GM19468 (cell line): Measurements from ENCODE around the gene KCNK1.

Experiments used
- ATAC-seq: cut with Tn5 transposase; IDR thresholded peaks from one replicate; pipeline ENCODE4 v1.9.1; 2021; ENCODE audit warnings: mild to moderate bottlenecking, moderate library complexity, moderate number of reproducible peaks; ENCODE audit not compliant: unreplicated experiment; ENCODE audit errors: extremely low read depth

KCNK1 gene

GRCh38 chr1:233613252-233614172 lies at the start of gene KCNK1:
KCNK1 (plus strand) TSS chr1:233614106; CDS start chr1:233614172, 66 bp downstream.
- ATAC-seq = no peak

GRCh38 chr1:233565313-233565712 lies 48.6 kb upstream of the KCNK1 start:
- no peak for ATAC-seq

- no peak for ATAC-seq
Observed at GRCh38 chr1:233566886-233567285, 47.0 kb upstream of the KCNK1 start.

GRCh38 chr1:233569636-233570035 lies 44.3 kb upstream of the KCNK1 start:
- no peak for ATAC-seq

- no peak for ATAC-seq
Observed at GRCh38 chr1:233570216-233570615, 43.7 kb upstream of the KCNK1 start.

GRCh38 chr1:233570706-233571105 lies 43.2 kb upstream of the KCNK1 start:
- ATAC-seq = no peak

GRCh38 chr1:233572896-233573295 lies 41.0 kb upstream of the KCNK1 start:
- ATAC-seq = no peak

- ATAC-seq = no peak
Observed at GRCh38 chr1:233575450-233575849, 38.5 kb upstream of the KCNK1 start.

- no peak for ATAC-seq
Observed at GRCh38 chr1:233582439-233582838, 31.5 kb upstream of the KCNK1 start.

GRCh38 chr1:233584376-233584775 lies 29.5 kb upstream of the KCNK1 start:
- no peak for ATAC-seq

- ATAC-seq = no peak
Observed at GRCh38 chr1:233584931-233585330, 29.0 kb upstream of the KCNK1 start.

GRCh38 chr1:233586301-233586700 lies 27.6 kb upstream of the KCNK1 start:
- ATAC-seq = no peak

- ATAC-seq = no peak
Observed at GRCh38 chr1:233587196-233587595, 26.7 kb upstream of the KCNK1 start.

GRCh38 chr1:233587958-233588799 lies 25.7 kb upstream of the KCNK1 start:
- ATAC-seq = no peak

- no peak for ATAC-seq
Observed at GRCh38 chr1:233597489-233597901, 16.4 kb upstream of the KCNK1 start.

- ATAC-seq = peak; percentile 81
Observed at GRCh38 chr1:233598891-233599541, 14.9 kb upstream of the KCNK1 start.

- ATAC-seq = no peak
Observed at GRCh38 chr1:233599542-233600073, 14.3 kb upstream of the KCNK1 start.

GRCh38 chr1:233600488-233600887 lies 13.4 kb upstream of the KCNK1 start:
- no peak for ATAC-seq

- ATAC-seq = no peak
Observed at GRCh38 chr1:233603478-233603877, 10.4 kb upstream of the KCNK1 start.

GRCh38 chr1:233605205-233605604 lies 8.7 kb upstream of the KCNK1 start:
- no peak for ATAC-seq
